Astrocyte (in vitro differentiated cells and primary cell): ENCODE results near the gene FAM43B.

Experiments used
- CTCF ChIP-seq: IDR thresholded peaks from 2 replicates; pipeline ENCODE4 v1.5.1; 2011; ENCODE audit warnings: low read depth, mild to moderate bottlenecking, inconsistent platforms, low read length, moderate library complexity; ENCODE audit not compliant: insufficient read depth
- EZH2 ChIP-seq: IDR thresholded peaks from 2 replicates; pipeline ENCODE4 v1.6.1; 2012; ENCODE audit warnings: mild to moderate bottlenecking, low read length, inconsistent platforms; ENCODE audit not compliant: insufficient read depth

- peak; percentile 96 for TF ChIP-seq CTCF
- TF ChIP-seq EZH2: no peak
Observed at GRCh38 chr1:20521960-20522861, 30.2 kb upstream of the FAM43B start.
